Smooth muscle cell (in vitro differentiated cells): Measurements from ENCODE around the gene CDK8. TPM values are rescaled to one million over a fixed set of nuclear protein-coding genes. Genes with fewer than 3 reads are reported as not detected.

ENCODE experiments used
- DNase-seq: peaks from one replicate; lab custom pipeline; 2025; ENCODE audit not compliant: unreplicated experiment; lab: John Stamatoyannopoulos, UW
- H2AFZ ChIP-seq: fragments of 200-600 bp; sonication (generic); 2 replicates; pipeline ENCODE4 v1.6.0; 2016; ENCODE audit warnings: antibody characterized with exemption, low read depth, mild to moderate bottlenecking
- H3F3A ChIP-seq: fragments of 200-600 bp; sonication (generic); 2 replicates; pipeline ENCODE4 v1.6.0; 2017; ENCODE audit warnings: antibody characterized with exemption, low read depth
- H3K27ac ChIP-seq: fragments of 200-600 bp; sonication (generic); 2 replicates; pipeline ENCODE4 v1.5.1; 2016; ENCODE audit warnings: low read depth, mild to moderate bottlenecking
- H3K27me3 ChIP-seq: fragments of 200-600 bp; sonication (generic); 2 replicates; pipeline ENCODE4 v1.6.1; 2016; ENCODE audit warnings: low read depth, mild to moderate bottlenecking
- H3K36me3 ChIP-seq: fragments of 200-600 bp; sonication (generic); 2 replicates; pipeline ENCODE4 v1.5.1; 2016; ENCODE audit warnings: low read depth
- H3K4me1 ChIP-seq: fragments of 200-600 bp; sonication (generic); 2 replicates; pipeline ENCODE4 v1.5.1; 2016; ENCODE audit warnings: low read depth
- H3K4me2 ChIP-seq: fragments of 200-600 bp; sonication (generic); 2 replicates; pipeline ENCODE4 v1.6.0; 2016; ENCODE audit warnings: mild to moderate bottlenecking
- H3K4me3 ChIP-seq: fragments of 200-600 bp; sonication (generic); 2 replicates; pipeline ENCODE4 v1.5.1; 2016; ENCODE audit warnings: mild to moderate bottlenecking
- H3K79me2 ChIP-seq: fragments of 200-600 bp; sonication (generic); 2 replicates; pipeline ENCODE4 v1.6.0; 2016; ENCODE audit warnings: low read depth, mild to moderate bottlenecking
- H3K9ac ChIP-seq: fragments of 200-600 bp; sonication (generic); 2 replicates; pipeline ENCODE4 v1.6.0; 2016; ENCODE audit warnings: low read depth
- H3K9me3 ChIP-seq: fragments of 200-600 bp; sonication (generic); replicated peaks from 2 replicates; pipeline ENCODE4 v1.5.1; 2016; ENCODE audit warnings: low read depth
- H4K20me1 ChIP-seq: fragments of 200-600 bp; sonication (generic); 2 replicates; pipeline ENCODE4 v1.6.0; 2016; ENCODE audit warnings: low read depth
- WGBS: methylation state at CpG from one replicate; pipeline ENCODE4 v1.1.7; 2016; ENCODE audit warnings: low lambda C conversion rate; 5-methylcytosine and 5-hydroxymethylcytosine counted together
- polyA plus RNA-seq: library from polyadenylated mRNA; unstranded; fragments of >200 nt; fragmentation: Nextera tagmentation; extraction: Ambion mirVana; gene quantifications from 2 replicates; pipeline ENCODE4 v1.2.1, GENCODE V29; 2016
- total RNA-seq: library from RNA; depleted of rRNA; stranded (reverse); fragments of >200 nt; gene quantifications from 2 replicates; pipeline ENCODE4 v1.2.3, GENCODE V29; 2014
- TF ChIP-seq, protein P1 (sequence below): fragments of 200-600 bp; sonication (generic); IDR thresholded peaks from 2 replicates; pipeline ENCODE4 v1.5.1; 2017; ENCODE audit warnings: borderline replicate concordance, mild to moderate bottlenecking, antibody characterized with exemption; ENCODE audit not compliant: insufficient read depth, poor library complexity, severe bottlenecking

CDK8 gene
- total and polyA plus RNA-seq, 2 experiments from 2014 or later, result 12.6 to 45.4 TPM

DNA sequence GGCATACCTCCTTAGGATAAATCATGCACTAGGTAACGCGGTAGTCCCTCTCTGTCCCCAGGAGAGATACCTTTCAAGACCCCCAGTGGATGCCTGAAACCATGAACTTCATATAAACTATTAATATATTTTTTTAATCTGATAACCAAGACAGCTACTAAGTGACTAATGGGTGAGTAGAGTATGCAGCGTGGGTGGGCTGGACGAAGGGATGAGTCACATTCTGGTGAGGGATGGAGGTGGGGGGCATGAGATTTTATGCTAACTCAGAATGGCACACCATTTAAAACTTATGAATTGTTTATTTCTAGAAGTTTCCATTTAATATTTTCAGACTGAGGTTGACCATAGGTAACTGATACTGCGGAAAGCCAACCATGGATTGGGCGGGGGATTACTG lies 46.2 kb downstream of the CDK8 start:
- TF ChIP-seq, protein P1, sequence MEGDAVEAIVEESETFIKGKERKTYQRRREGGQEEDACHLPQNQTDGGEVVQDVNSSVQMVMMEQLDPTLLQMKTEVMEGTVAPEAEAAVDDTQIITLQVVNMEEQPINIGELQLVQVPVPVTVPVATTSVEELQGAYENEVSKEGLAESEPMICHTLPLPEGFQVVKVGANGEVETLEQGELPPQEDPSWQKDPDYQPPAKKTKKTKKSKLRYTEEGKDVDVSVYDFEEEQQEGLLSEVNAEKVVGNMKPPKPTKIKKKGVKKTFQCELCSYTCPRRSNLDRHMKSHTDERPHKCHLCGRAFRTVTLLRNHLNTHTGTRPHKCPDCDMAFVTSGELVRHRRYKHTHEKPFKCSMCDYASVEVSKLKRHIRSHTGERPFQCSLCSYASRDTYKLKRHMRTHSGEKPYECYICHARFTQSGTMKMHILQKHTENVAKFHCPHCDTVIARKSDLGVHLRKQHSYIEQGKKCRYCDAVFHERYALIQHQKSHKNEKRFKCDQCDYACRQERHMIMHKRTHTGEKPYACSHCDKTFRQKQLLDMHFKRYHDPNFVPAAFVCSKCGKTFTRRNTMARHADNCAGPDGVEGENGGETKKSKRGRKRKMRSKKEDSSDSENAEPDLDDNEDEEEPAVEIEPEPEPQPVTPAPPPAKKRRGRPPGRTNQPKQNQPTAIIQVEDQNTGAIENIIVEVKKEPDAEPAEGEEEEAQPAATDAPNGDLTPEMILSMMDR, result no peak
- peak overlapping the region; percentile 51 for H3K27ac ChIP-seq
- H3K9ac ChIP-seq, result no peak overlapping the region
- WGBS, result 63% methylated on average over 6 of the region's 6 CpGs
- H3F3A ChIP-seq, result no peaks in the 10 kb centered on the region
- no peaks in the 10 kb centered on the region for H3K36me3 ChIP-seq
- H3K4me3 ChIP-seq, result no peak overlapping the region
- H3K4me1 ChIP-seq, result peaks cover 9% of the 10 kb centered on the region
- H2AFZ ChIP-seq, result no peak overlapping the region
- DNase-seq, result no peak
- H3K27me3 ChIP-seq, result no peaks in the 10 kb centered on the region
- peak overlapping the region; percentile 61 for H3K4me2 ChIP-seq
- H3K9me3 ChIP-seq, result no peaks in the 10 kb centered on the region
- H3K79me2 ChIP-seq, result peaks cover 89% of the 10 kb centered on the region
- H4K20me1 ChIP-seq, result peaks cover 100% of the 10 kb centered on the region

DNA sequence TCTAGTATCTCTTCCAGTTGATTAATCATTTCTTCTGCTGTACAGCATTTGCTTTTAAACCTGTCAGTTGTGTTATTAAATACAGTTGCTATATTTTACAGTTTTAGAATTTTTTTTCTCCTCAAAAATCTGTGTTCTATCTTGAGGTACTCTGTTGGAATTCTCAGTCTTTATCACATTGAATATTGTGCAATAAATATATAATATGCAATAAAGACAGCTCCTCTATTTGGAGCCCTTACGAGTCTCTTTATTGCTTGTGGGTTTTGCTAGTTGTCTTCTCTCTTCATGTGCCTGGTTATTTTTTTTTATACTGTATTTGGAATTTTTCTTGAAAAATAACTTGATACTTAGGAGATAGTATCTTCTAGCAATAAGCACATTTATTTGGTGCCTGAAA lies 51.7 kb downstream of the CDK8 start:
- no peaks in the 10 kb centered on the region for H3K36me3 ChIP-seq
- WGBS, result 92% methylated on average over 1 of the region's 1 CpG
- no peaks in the 10 kb centered on the region for H3K27me3 ChIP-seq
- H4K20me1 ChIP-seq, result peaks cover 100% of the 10 kb centered on the region
- H3K4me2 ChIP-seq, result no peak overlapping the region
- H3K4me1 ChIP-seq, result no peaks in the 10 kb centered on the region
- no peaks in the 10 kb centered on the region for H3K9me3 ChIP-seq
- no peak overlapping the region for H3K27ac ChIP-seq
- H3K9ac ChIP-seq, result no peak overlapping the region
- TF ChIP-seq, protein P1, result no peak
- H3K4me3 ChIP-seq, result no peak overlapping the region
- H3K79me2 ChIP-seq, result peaks cover 92% of the 10 kb centered on the region
- DNase-seq, result no peak
- no peaks in the 10 kb centered on the region for H3F3A ChIP-seq
- H2AFZ ChIP-seq, result no peak overlapping the region

DNA sequence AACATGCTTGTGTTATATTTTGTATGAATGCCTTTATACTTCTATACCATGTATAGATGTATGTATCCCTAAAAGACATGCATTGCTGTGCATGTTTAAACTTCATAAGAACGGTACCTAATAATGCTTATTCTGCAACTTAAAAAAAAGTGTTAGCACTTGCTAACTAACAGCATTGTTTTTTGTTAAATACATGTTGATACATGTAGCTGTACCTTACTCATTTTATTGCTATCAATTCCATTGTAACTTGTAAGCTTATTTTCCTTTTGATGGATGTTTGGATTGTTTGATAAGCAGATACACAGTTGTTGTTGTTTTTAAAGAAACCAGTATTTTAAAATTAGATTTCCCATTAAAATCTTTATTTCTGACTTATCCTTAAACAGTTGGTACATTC lies 53.8 kb downstream of the CDK8 start:
- Histone ChIP-seq H3K27ac (no peak overlapping the region), H4K20me1 (peaks cover 99% of the 10 kb centered on the region), H3K9ac (no peak overlapping the region), H3K36me3 (no peaks in the 10 kb centered on the region), H3K4me1 (no peaks in the 10 kb centered on the region), H3K4me3 (no peak overlapping the region), H3K79me2 (peaks cover 77% of the 10 kb centered on the region), H2AFZ (no peak overlapping the region), H3F3A (no peaks in the 10 kb centered on the region), H3K4me2 (no peak overlapping the region), H3K27me3 (no peaks in the 10 kb centered on the region), H3K9me3 (no peaks in the 10 kb centered on the region)
- no peak for DNase-seq
- TF ChIP-seq, protein P1, result no peak
- WGBS, result 61% methylated on average over 1 of the region's 1 CpG

DNA sequence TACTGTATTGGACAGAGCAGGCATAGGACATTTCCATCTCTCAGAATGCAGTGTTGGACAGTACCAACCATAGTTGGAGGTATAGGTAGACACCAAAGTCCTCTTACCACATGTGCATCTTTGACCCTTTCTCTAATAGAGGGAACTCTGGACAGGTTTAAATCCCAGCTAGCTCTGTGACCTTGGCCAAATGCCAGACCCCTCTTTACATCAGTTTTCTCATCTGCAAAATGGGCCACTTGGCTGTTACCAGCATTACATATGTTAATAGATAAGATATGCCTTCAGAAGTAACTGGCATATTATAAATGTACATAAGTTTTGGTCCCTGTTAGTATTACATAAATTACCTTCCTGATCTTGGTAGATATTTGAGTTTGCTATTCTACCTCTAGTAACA lies 54.3 kb downstream of the CDK8 start:
- no peak overlapping the region for H3K27ac ChIP-seq
- no peak overlapping the region for H3K4me3 ChIP-seq
- H3F3A ChIP-seq, result no peaks in the 10 kb centered on the region
- no peak overlapping the region for H2AFZ ChIP-seq
- no peaks in the 10 kb centered on the region for H3K9me3 ChIP-seq
- no peaks in the 10 kb centered on the region for H3K36me3 ChIP-seq
- H3K79me2 ChIP-seq, result peaks cover 76% of the 10 kb centered on the region
- H3K27me3 ChIP-seq, result no peaks in the 10 kb centered on the region
- peaks cover 99% of the 10 kb centered on the region for H4K20me1 ChIP-seq
- H3K4me2 ChIP-seq, result no peak overlapping the region
- H3K9ac ChIP-seq, result no peak overlapping the region
- H3K4me1 ChIP-seq, result no peaks in the 10 kb centered on the region
- TF ChIP-seq, protein P1, result no peak
- DNase-seq, result no peak
